GM12891 (cell line): Measurements from ENCODE around the gene DPH2.
A peak's percentile ranks its signal among the peaks of the same experiment; 100 is the strongest.

Source experiments
- DNase-seq: peaks from one replicate; pipeline ENCODE4 v3.0.0; 2011; ENCODE audit warnings: low spot score; ENCODE audit not compliant: insufficient read length
- FAIRE-seq: peaks from 2 replicates; lab custom pipeline; 2011; peaks lifted over from hg19 to GRCh38; lab: Jason Lieb, UNC
- PAX5 ChIP-seq: IDR thresholded peaks from 2 replicates; pipeline ENCODE4 v1.6.1; 2011; ENCODE audit warnings: low read length, moderate library complexity, mild to moderate bottlenecking; ENCODE audit not compliant: insufficient read depth, severe bottlenecking
- POLR2A ChIP-seq: IDR thresholded peaks from 2 replicates; pipeline ENCODE4 v1.6.1; 2011; ENCODE audit warnings: low read depth, low read length, control low read depth
- POLR2AphosphoS5 ChIP-seq: IDR thresholded peaks from 2 replicates; pipeline ENCODE4 v1.6.1; 2011; ENCODE audit warnings: low read depth, low read length, control low read depth
- POU2F2 ChIP-seq: IDR thresholded peaks from 2 replicates; pipeline ENCODE4 v1.6.1; 2011; ENCODE audit warnings: low read depth, mild to moderate bottlenecking, control low read depth, low read length, moderate library complexity
- SPI1 ChIP-seq: IDR thresholded peaks from 2 replicates; pipeline ENCODE4 v1.6.1; 2011; ENCODE audit warnings: low read depth, low read length, control low read depth
- TAF1 ChIP-seq: IDR thresholded peaks from 2 replicates; pipeline ENCODE4 v1.6.1; 2011; ENCODE audit warnings: low read depth, low read length, control low read depth

The DPH2 gene

GRCh38 chr1:43976890-43977289 lies 7.1 kb downstream of the DPH2 start:
- no peak for DNase-seq
- TF ChIP-seq TAF1 (no peak), POU2F2 (no peak), SPI1 (no peak), PAX5 (no peak), POLR2A (no peak)
- FAIRE-seq, result no peak

GRCh38 chr1:43977376-43978263 lies 7.8 kb downstream of the DPH2 start:
- TF ChIP-seq SPI1 (no peak), PAX5 (no peak)
- DNase-seq (no peak), FAIRE-seq (peak; percentile 80)

- TF ChIP-seq SPI1 (no peak), PAX5 (no peak), POLR2AphosphoS5 (no peak), TAF1 (no peak), POLR2A (no peak), POU2F2 (no peak)
- no peak for DNase-seq
- FAIRE-seq, result no peak
These were observed 8.4 kb downstream of the DPH2 start for GRCh38 chr1:43978264-43978550.

DNA sequence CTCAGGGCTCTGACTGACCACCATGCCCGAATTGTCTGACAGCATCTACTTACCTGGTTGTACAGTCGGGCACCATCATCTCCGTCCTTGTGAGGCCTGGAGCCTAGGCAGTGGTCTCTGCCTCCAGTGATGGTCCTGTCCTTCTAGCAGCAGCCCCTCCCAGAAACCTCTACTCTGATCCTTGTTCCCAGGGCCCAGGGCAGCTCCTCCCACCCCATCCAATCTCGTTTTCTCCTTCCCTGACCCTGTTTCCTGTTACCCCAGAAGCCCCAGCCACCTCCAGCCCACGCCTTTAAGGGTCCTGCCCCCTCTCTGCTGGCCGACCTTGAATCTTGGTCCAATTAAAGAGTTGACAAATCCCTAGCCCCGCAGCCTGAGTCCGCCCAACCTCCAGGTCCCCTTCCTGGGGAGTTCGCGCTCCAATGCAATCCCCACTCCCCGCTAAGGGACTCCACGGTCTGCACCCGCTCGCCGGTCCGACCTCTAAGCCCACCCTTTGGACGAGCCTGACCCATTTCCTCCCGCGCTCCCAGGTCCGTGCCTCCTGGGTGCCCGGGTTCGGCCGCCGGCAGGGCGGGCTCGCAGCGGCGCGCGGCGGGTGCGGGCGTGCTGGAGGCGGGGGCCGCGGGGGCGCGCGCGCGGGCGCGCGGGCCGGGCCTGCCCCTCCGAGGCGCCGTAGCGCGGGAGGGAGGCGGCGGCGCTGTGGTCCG lies 8.9 kb downstream of the DPH2 start, which contains the start of gene B4GALT2:
Gene B4GALT2, plus strand, starts transcription at position 660 of the 710 bp plus-strand sequence. CDS start 1,951 bp downstream, outside the sequence.
- DNase-seq, result peak; percentile 83
- TF ChIP-seq POLR2AphosphoS5 (no peak), PAX5 (no peak), POLR2A (no peak), SPI1 (no peak), POU2F2 (no peak), TAF1 (no peak)
- FAIRE-seq, result peak; percentile 74

GRCh38 chr1:43979261-43979527 lies 9.4 kb downstream of the DPH2 start:
- TF ChIP-seq POU2F2 (no peak), SPI1 (no peak), POLR2AphosphoS5 (no peak), POLR2A (no peak), PAX5 (no peak), TAF1 (no peak)
- no peak for FAIRE-seq

DNA sequence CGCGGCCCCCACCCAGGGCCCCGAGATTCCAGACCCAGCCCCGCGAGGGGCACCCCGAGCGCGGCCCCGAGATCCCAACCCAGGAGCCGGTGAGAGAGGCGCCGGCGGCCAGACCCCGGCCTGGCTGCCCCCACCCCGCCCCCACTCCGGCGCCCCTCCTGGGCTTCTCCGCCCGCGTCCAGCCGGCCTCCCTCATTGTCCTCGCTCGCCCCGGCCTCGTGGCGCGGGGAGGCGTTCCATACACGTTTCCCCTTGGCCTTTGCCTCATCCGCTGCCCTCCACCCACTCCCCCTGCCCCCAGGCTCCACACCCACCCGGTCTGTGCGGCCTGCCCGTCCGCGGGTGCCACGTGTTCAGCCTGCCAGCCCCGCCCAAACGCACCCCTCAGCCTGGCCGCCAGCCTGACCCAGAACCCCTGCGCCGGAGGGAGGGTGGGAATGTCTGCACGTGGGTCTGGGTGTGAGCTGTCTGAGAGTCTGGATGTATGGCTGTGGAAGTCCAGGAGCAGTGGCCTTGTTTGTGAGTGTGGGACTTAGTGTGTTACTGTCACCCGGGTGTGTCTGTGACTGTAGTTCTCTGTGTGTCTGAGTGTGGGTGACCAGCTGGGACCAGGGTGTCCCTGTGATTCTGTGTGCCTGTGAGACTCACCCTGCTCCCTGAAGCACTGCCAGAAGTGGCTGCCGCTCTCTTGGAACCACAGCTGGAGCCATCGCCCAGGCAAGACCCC lies 9.9 kb downstream of the DPH2 start:
- TF ChIP-seq POLR2A (no peak), POU2F2 (no peak), PAX5 (no peak)
- peak; percentile 73 for FAIRE-seq
- no peak for DNase-seq

More at GRCh38 chr1:43979261-43979527, 9.4 kb downstream of the DPH2 start:
- DNase-seq, result no peak

- no peak for DNase-seq
- FAIRE-seq, result peak; percentile 81
- TF ChIP-seq PAX5 (no peak), POLR2A (no peak), SPI1 (no peak), POU2F2 (no peak), POLR2AphosphoS5 (no peak), TAF1 (no peak)
These were observed 10.7 kb downstream of the DPH2 start for GRCh38 chr1:43980255-43981134.

GRCh38 chr1:43981135-43981491 lies 11.3 kb downstream of the DPH2 start:
- TF ChIP-seq PAX5, result no peak
- TF ChIP-seq POLR2AphosphoS5, result no peak
- no peak for TF ChIP-seq SPI1
- TF ChIP-seq POLR2A, result no peak
- TF ChIP-seq POU2F2, result no peak
- TF ChIP-seq TAF1, result no peak
- DNase-seq, result no peak
- no peak for FAIRE-seq

DNA sequence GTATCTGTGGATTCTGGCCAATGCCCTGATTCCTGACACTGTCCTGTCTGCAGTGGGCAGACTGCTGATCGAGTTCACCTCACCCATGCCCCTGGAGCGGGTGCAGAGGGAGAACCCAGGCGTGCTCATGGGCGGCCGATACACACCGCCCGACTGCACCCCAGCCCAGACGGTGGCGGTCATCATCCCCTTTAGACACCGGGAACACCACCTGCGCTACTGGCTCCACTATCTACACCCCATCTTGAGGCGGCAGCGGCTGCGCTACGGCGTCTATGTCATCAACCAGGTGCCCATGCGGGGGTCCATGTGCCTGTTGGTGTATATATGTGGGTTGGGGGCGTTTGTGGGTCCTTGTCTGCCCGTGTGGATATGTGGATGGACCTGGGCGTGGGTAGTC lies 11.8 kb downstream of the DPH2 start:
- no peak for DNase-seq
- no peak for FAIRE-seq
- TF ChIP-seq TAF1, result no peak
- TF ChIP-seq SPI1, result no peak
- no peak for TF ChIP-seq POLR2A
- no peak for TF ChIP-seq PAX5
- no peak for TF ChIP-seq POU2F2
- no peak for TF ChIP-seq POLR2AphosphoS5
